ENCODE measurements around the gene SHROOM3. TPM values are rescaled to one million over a fixed set of nuclear protein-coding genes. Genes with fewer than 3 reads are reported as not detected.

SHROOM3 gene
- total RNA-seq, 2 donors from 2014 or later, result 18.1 to 21.8 TPM

DNA sequence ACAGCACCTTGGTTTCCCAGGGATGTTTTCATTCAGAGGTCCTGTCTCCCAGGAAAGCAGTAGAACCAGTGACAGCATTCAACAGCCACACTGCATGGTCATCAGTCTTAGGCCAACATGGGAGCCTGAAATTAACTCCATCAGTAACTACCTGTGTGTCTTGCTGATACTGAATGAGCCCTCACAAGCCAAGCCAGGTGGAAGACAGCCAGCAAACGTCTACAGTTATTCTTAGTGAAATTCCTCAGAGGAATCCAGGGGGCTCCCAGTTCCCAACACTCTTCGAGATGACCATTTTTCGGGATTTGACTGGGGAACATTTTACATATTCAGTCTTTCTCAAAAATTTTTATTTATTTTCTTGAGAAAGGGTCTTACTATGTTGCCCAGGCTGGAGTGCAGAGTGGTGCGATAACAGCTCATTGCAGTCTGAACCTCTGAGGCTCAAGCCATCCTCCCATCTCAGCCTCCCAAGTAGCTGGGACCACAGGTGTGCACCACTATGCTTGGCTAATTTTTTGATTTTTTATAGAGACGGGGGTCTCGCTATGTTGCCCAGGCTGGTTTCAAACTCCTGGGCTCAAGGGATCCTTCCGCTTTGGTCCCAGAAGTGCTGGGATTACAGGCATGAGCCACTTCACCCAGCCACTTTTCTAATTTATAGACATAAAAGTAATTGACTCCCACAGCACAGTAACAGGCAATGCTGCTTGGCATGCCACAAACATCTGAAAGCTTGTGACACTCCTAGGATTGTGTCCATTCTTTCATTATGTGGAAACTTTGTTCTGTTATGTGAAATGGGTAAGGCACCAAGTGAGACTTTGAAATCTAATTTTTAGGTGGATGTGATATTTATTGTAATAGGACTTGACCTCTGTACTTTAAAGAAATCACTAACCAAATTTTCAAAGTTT is 346.0 kb downstream of the SHROOM3 start:
- Histone ChIP-seq H3K9ac (ENCODE audit: extremely low read depth, low read length, poor library complexity, severe bottlenecking) (no peak overlapping the region), H3K27ac (ENCODE audit: low read depth, low read length) (no peak overlapping the region)

DNA sequence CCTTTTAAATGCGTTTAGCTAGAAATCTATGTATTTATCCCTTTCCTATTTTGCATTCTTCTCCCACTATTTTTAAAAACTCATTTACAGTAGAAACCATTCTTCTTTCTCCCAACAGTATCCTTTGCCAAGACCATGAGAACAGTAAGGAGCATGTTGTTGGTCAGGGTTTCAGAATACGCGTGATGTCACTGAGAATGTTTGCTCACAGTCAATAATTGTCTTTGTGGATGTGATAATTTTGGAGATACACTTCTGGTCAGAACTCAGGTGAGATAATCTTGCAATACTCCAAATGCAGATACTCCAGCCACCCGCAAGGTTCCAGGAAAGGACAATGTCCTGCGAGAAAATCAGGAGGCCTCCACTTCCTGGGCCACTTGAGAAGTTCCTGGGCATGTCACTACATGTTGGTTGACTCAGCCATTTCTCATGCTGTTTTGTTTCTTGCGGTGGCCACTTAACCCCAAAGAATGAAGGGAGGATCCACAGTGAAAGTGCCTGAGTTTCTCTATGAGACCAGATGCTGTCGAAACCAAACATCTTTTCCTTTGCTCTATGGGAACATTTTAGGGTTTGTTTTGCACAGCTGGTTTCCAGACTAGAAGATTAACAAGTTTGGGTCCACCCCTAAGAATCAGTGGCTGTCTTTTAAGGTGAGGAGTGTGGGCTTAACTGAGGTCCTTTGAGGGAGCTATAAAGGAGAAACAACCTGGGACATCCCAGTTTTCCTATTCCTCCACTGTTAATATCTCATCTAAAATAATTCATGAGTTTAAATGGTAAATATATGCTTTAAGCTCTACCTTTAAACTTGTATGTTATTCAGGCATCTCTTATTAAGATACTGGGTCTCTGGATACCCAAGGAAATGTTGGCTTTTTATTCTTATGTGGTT is 346.9 kb downstream of the SHROOM3 start:
- peak; percentile 63 for DNase-seq
- Histone ChIP-seq H3K36me3 (ENCODE audit: control insufficient read depth, insufficient read depth, low read length) (peaks cover 38% of the 10 kb centered on the region), H3K27ac (ENCODE audit: low read depth, low read length) (peak overlapping the region; percentile 22), H3K27me3 (ENCODE audit: control insufficient read depth, insufficient read depth, low read length, poor library complexity, severe bottlenecking) (no peaks in the 10 kb centered on the region), H3K9ac (ENCODE audit: extremely low read depth, low read length, poor library complexity, severe bottlenecking) (no peak overlapping the region), H3K9me3 (ENCODE audit: control insufficient read depth, low read length) (no peaks in the 10 kb centered on the region), H3K4me1 (ENCODE audit: control insufficient read depth, insufficient read depth, low read length) (peaks cover 4% of the 10 kb centered on the region), H3K4me3 (ENCODE audit: low read length) (no peak overlapping the region)
- H3K36me3 Mint-ChIP-seq (ENCODE audit: low read depth), result peaks cover 39% of the 10 kb centered on the region
- TF ChIP-seq, protein P1, sequence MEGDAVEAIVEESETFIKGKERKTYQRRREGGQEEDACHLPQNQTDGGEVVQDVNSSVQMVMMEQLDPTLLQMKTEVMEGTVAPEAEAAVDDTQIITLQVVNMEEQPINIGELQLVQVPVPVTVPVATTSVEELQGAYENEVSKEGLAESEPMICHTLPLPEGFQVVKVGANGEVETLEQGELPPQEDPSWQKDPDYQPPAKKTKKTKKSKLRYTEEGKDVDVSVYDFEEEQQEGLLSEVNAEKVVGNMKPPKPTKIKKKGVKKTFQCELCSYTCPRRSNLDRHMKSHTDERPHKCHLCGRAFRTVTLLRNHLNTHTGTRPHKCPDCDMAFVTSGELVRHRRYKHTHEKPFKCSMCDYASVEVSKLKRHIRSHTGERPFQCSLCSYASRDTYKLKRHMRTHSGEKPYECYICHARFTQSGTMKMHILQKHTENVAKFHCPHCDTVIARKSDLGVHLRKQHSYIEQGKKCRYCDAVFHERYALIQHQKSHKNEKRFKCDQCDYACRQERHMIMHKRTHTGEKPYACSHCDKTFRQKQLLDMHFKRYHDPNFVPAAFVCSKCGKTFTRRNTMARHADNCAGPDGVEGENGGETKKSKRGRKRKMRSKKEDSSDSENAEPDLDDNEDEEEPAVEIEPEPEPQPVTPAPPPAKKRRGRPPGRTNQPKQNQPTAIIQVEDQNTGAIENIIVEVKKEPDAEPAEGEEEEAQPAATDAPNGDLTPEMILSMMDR (conservative IDR thresholded peaks at IDR 0.05), result no peak
- peak overlapping the region; percentile 75 for H3K27ac Mint-ChIP-seq
- H3K4me1 Mint-ChIP-seq, result peaks cover 11% of the 10 kb centered on the region
- no peaks in the 10 kb centered on the region for H3K27me3 Mint-ChIP-seq (ENCODE audit: insufficient read depth)
- no peak overlapping the region for H3K4me3 Mint-ChIP-seq
- WGBS, 2 experiments (ENCODE audit: insufficient coverage in 1 of 2, insufficient read length in 1 of 2), result 83 to 91% methylated on average over 4 to 7 of the region's 7 CpGs
- H3K9me3 Mint-ChIP-seq, result no peaks in the 10 kb centered on the region

More for the DNA sequence above, 346.0 kb downstream of the SHROOM3 start:
- TF ChIP-seq, protein P1 (conservative IDR thresholded peaks at IDR 0.05), result no peak
- no peaks in the 10 kb centered on the region for H3K9me3 ChIP-seq (ENCODE audit: control insufficient read depth, low read length)
- Mint-ChIP-seq H3K4me3 (no peak overlapping the region), H3K9me3 (no peaks in the 10 kb centered on the region), H3K36me3 (ENCODE audit: low read depth) (peaks cover 45% of the 10 kb centered on the region), H3K4me1 (peaks cover 11% of the 10 kb centered on the region), H3K27me3 (ENCODE audit: insufficient read depth) (no peaks in the 10 kb centered on the region), H3K27ac (peak overlapping the region; percentile 75)
- no peak overlapping the region for H3K4me3 ChIP-seq (ENCODE audit: low read length)
- WGBS, 2 experiments (ENCODE audit: insufficient coverage in 1 of 2, insufficient read length in 1 of 2), result 96 to 98% methylated on average over 6 to 7 of the region's 7 CpGs
- DNase-seq, result peak; percentile 24
- H3K27me3 ChIP-seq (ENCODE audit: control insufficient read depth, insufficient read depth, low read length, poor library complexity, severe bottlenecking), result no peaks in the 10 kb centered on the region
- H3K4me1 ChIP-seq (ENCODE audit: control insufficient read depth, insufficient read depth, low read length), result peaks cover 4% of the 10 kb centered on the region
- H3K36me3 ChIP-seq (ENCODE audit: control insufficient read depth, insufficient read depth, low read length), result peaks cover 45% of the 10 kb centered on the region

DNA sequence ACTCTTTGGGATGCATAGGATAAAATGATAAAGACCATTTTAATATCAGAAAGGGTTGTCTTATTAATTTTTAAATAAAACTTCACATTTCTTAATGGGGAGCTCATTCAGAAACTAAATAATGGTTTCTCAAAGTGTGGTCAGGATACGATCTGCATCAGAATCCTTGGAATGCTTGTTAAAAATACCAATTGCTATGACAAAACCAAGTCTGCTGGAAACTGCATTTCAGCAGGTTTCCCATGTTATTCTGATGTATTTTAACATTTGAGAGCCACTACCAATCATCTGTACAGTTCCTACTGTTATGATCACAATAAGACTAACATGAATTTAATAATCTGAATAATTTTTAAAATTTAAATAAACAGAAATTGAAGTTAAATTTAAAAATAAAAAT is 347.8 kb downstream of the SHROOM3 start:
- WGBS, 2 experiments (ENCODE audit: insufficient coverage in 1 of 2, insufficient read length in 1 of 2), result 75 to 84% methylated on average over 1 of the region's 1 CpG
- Histone ChIP-seq H3K27me3 (ENCODE audit: control insufficient read depth, insufficient read depth, low read length, poor library complexity, severe bottlenecking) (no peaks in the 10 kb centered on the region), H3K4me1 (ENCODE audit: control insufficient read depth, insufficient read depth, low read length) (peaks cover 4% of the 10 kb centered on the region), H3K4me3 (ENCODE audit: low read length) (no peak overlapping the region), H3K27ac (ENCODE audit: low read depth, low read length) (no peak overlapping the region), H3K9me3 (ENCODE audit: control insufficient read depth, low read length) (no peaks in the 10 kb centered on the region), H3K36me3 (ENCODE audit: control insufficient read depth, insufficient read depth, low read length) (peaks cover 38% of the 10 kb centered on the region), H3K9ac (ENCODE audit: extremely low read depth, low read length, poor library complexity, severe bottlenecking) (no peak overlapping the region)
- no peak overlapping the region for H3K27ac Mint-ChIP-seq
- H3K4me1 Mint-ChIP-seq, result peaks cover 11% of the 10 kb centered on the region
- no peak overlapping the region for H3K4me3 Mint-ChIP-seq
- TF ChIP-seq, protein P1 (conservative IDR thresholded peaks at IDR 0.05), result no peak
- H3K27me3 Mint-ChIP-seq (ENCODE audit: insufficient read depth), result no peaks in the 10 kb centered on the region
- H3K36me3 Mint-ChIP-seq (ENCODE audit: low read depth), result peaks cover 36% of the 10 kb centered on the region
- no peaks in the 10 kb centered on the region for H3K9me3 Mint-ChIP-seq
- no peak for DNase-seq

Data from endodermal cell (in vitro differentiated cells).